NCI-H2107 treated with DMSO at 0.1 percent for 48 hours (cell line): ENCODE measurements around the gene ENPP1.
A peak's percentile ranks its signal among the peaks of the same experiment; 100 is the strongest.

Source experiments
- DNase-seq: peaks from one replicate; lab custom pipeline; 2025; ENCODE audit not compliant: unreplicated experiment; lab: John Stamatoyannopoulos, UW

Gene ENPP1

GRCh38 chr6:131784561-131784960 lies 23.3 kb upstream of the ENPP1 start:
- DNase-seq: no peak

GRCh38 chr6:131787079-131787478 lies 20.7 kb upstream of the ENPP1 start:
- no peak for DNase-seq

- DNase-seq: peak; percentile 24
Measured at GRCh38 chr6:131787766-131788712, 19.8 kb upstream of the ENPP1 start.

- no peak for DNase-seq
Measured at GRCh38 chr6:131789219-131789618, 18.6 kb upstream of the ENPP1 start.

- no peak for DNase-seq
Measured at GRCh38 chr6:131791476-131791875, 16.3 kb upstream of the ENPP1 start.

GRCh38 chr6:131792091-131792496 lies 15.7 kb upstream of the ENPP1 start:
- DNase-seq: no peak

- no peak for DNase-seq
Measured at GRCh38 chr6:131795366-131795765, 12.5 kb upstream of the ENPP1 start.

GRCh38 chr6:131802347-131802746 lies 5.5 kb upstream of the ENPP1 start:
- no peak for DNase-seq

- no peak for DNase-seq
Measured at GRCh38 chr6:131803007-131803769, 4.6 kb upstream of the ENPP1 start.

GRCh38 chr6:131804131-131804530 lies 3.7 kb upstream of the ENPP1 start:
- DNase-seq: no peak

- no peak for DNase-seq
Measured at GRCh38 chr6:131807321-131807643, 538 bp upstream of the ENPP1 start.

GRCh38 chr6:131808460-131809269 lies 845 bp downstream of the ENPP1 start:
- DNase-seq: no peak

GRCh38 chr6:131811500-131811899 lies 3.7 kb downstream of the ENPP1 start:
- DNase-seq: no peak

- no peak for DNase-seq
Measured at GRCh38 chr6:131813991-131814390, 6.2 kb downstream of the ENPP1 start.

GRCh38 chr6:131816869-131817268 lies 9.0 kb downstream of the ENPP1 start:
- no peak for DNase-seq

GRCh38 chr6:131819572-131820124 lies 11.8 kb downstream of the ENPP1 start:
- DNase-seq: no peak

- no peak for DNase-seq
Measured at GRCh38 chr6:131821010-131821807, 13.4 kb downstream of the ENPP1 start.

- no peak for DNase-seq
Measured at GRCh38 chr6:131822119-131822518, 14.3 kb downstream of the ENPP1 start.

- DNase-seq: no peak
Measured at GRCh38 chr6:131823276-131823902, 15.6 kb downstream of the ENPP1 start.

GRCh38 chr6:131825946-131826345 lies 18.1 kb downstream of the ENPP1 start:
- DNase-seq: no peak
